GM13976 (cell line): ENCODE results near the gene VAV1.

Experiments used
- DNase-seq: peaks from one replicate; pipeline ENCODE4 v3.0.0; 2012; ENCODE audit warnings: low spot score
- in situ Hi-C: fragments of 300-500 bp; cut with MboI; formaldehyde crosslinking; loops from one replicate; pipeline ENCODE4 v1.12.0; 2022; ENCODE audit warnings: low sequenced_read_pairs, mixed read lengths, inconsistent platforms; ENCODE audit not compliant: unreplicated experiment
- TF ChIP-seq, protein P1 (sequence below): IDR thresholded peaks from 2 replicates; pipeline ENCODE4 v1.5.1; 2012; ENCODE audit warnings: borderline replicate concordance, mild to moderate bottlenecking; ENCODE audit not compliant: insufficient read depth; ENCODE audit errors: extremely low read depth, missing control alignments, control extremely low read depth

Gene VAV1

DNA sequence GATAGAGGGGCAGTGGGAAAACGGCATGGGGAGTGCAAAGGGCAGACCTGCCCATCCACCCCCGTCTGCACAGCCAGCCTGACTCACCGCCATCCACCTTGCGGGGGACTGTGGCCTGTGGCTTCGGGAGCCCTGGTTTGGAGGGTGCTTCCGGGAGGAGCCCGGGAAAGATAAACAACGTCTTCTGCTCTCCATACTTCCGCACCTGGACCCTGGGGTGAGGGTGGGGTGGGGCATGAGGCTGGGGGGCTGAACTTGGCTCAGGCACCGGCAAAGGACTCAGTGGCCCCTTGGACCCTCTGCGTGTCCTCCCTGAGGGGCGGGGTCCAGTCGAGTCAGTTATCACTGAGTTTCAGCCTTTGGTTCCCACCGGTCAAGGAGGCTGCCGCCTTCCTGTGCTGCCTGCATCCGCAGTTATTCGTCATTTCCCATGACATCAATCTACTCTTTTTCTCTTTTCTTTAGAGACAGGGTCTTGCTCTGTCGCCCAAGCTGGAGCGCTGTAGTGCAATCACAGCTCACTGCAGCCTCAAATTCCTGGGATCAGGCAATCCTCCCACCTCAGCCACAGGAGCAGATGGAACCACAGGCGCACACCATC, 38.3 kb upstream of the VAV1 start:
- in situ Hi-C loops, result no loop called here
- DNase-seq, result no peak
- TF ChIP-seq, protein P1, sequence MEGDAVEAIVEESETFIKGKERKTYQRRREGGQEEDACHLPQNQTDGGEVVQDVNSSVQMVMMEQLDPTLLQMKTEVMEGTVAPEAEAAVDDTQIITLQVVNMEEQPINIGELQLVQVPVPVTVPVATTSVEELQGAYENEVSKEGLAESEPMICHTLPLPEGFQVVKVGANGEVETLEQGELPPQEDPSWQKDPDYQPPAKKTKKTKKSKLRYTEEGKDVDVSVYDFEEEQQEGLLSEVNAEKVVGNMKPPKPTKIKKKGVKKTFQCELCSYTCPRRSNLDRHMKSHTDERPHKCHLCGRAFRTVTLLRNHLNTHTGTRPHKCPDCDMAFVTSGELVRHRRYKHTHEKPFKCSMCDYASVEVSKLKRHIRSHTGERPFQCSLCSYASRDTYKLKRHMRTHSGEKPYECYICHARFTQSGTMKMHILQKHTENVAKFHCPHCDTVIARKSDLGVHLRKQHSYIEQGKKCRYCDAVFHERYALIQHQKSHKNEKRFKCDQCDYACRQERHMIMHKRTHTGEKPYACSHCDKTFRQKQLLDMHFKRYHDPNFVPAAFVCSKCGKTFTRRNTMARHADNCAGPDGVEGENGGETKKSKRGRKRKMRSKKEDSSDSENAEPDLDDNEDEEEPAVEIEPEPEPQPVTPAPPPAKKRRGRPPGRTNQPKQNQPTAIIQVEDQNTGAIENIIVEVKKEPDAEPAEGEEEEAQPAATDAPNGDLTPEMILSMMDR, result no peak

DNA sequence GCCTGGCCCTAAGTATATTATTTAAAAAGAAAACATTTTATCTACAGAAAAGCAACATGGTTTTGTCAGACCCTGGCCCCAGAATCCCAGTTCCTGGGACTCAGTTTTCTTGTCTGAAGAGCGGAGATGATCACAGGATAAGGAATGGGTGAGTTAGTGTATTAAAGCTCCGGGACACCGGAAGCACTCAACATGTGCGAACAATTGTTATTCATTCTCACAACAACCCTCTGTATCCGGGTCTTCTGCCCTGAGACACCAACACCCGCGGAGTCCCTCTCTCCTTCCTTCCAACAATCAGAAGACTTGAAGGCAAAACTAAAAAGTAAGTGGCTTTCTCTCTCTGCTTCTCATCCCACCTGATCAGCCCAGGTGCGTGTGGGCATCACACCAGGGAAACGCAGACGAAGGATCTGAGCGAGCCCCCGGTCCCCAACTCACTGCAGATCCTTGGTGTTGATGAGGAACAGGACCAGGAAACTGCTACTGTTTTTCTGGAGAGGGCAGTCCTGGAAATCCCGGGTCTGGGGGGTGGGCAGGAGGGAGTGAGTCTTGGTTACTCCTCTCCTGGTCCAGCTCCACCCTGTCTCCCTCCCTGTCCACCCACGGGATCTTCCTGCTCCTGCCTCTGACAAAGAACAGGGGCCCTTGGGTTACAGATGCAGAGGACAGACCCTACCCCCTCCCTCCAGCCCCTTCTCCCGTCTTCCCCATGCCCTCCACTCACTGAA, 37.2 kb upstream of the VAV1 start:
- in situ Hi-C loops, result loop anchor here (5.0 kb wide), 1 partner anchor 213 kb away; no protein-coding TSS in a partner anchor
- DNase-seq, result no peak
- TF ChIP-seq, protein P1, result no peak

DNA sequence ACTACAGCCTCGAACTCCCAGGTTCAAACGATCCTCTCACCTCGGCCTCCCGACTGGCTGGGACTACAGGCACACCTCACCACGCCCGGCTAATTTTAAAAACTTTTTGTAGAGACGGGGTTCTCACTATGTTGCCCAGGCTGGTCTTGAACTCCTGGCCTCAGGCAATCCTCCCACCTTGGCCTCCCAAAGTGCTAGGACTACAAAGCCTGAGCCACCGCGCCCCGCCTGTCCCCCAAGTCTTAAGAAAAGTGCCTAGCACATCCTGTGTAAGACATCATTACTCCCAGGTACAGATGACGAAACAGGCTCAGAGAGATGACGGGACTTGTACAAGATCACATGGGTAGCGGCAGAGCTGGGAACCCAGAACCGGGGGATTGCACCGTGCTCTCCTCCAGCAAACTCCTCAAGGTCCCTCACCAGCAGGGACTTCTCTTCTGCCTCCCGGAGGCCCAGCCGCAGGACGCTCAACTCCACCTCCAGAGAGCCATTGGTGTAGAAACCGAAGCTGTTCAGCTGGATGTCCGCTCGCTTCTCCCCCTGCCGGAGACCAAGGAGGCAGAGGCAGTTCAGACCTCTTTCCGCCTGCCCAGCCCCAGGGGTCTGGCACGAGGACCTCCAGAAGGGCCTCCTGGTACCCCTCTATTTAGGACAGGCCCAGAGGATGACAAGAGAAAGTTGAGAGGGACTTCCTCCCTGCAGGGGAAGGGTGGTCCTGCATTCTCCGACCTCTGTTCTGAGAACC, 36.2 kb upstream of the VAV1 start:
- DNase-seq, result peak; percentile 83
- in situ Hi-C loops, result loop anchor here (5.0 kb wide), 1 partner anchor 214 kb away; no protein-coding TSS in a partner anchor
- TF ChIP-seq, protein P1, result peak; percentile 71

DNA sequence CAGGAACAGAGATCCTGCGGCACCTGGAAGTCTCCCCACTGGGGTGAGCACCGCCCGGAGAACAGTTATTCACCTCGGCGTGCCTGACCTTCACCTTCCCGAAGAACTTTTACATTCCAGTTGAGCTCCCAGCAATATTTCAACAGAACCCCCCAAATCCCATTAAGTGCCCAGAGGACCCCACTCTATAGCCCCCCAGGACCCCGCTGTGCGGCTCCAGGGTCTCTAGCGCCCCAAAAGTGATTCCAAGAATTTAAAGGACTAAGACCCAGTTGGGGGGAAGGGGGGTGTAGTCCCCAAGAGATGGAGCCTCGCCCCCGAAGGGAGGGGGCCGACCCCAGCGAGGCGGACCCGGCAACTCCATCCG, 35.6 kb upstream of the VAV1 start:
- in situ Hi-C loops, result loop anchor here (5.0 kb wide), 1 partner anchor 215 kb away; no protein-coding TSS in a partner anchor
- TF ChIP-seq, protein P1, result no peak
- DNase-seq, result no peak

DNA sequence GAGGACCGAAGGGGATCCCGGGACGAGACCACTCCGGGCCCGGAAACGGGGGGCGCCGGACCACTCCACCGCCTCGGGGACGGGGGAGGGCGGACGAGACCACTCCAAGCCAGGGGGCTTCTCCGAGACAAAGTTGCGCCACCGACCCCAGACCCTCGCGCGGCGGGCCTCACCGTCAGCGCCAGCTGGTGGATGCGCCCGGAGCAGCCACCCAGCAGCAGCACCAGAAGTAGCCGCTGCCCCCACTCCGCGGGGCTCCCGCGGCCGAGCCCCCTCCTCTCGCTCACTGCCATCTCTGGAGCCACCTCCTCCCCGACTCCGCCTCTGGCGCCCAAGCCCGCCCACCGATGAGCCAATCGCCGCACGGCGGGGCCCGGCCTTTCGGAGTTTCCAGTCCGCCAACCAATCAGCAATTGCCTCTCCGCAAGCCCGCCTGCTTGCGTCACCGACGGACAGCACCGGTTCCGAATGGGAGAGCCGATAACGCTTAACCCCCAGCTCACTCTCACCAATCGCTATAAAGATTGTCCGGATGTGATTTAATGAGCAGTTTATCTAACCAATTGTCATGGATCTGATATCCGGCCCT, 35.1 kb upstream of the VAV1 start, which contains the start of gene GPR108:
GPR108 (minus strand) TSS at position 297 of the 589 bp plus-strand sequence; CDS start at position 293, 4 bp downstream.
- in situ Hi-C loops, result loop anchor here (5.0 kb wide), 1 partner anchor 215 kb away; no protein-coding TSS in a partner anchor
- TF ChIP-seq, protein P1, result no peak
- peak; percentile 97 for DNase-seq
